Caco-2 (cell line): ENCODE results near the gene PPME1. TPM values are rescaled to one million over a fixed set of nuclear protein-coding genes. Genes with fewer than 3 reads are reported as not detected.

Experiments
- BruUV-seq: library from RNA; stranded (reverse); fragments of 400-500 nt; replicated peaks from 2 replicates; lab custom pipeline; 2021; lab: Mats Ljungman, UMichigan
- CTCF ChIA-PET: fragments of 300-600 bp; sonication (Branson Sonifier 250); formaldehyde crosslinking; loops from one replicate; lab custom pipeline; 2022; ENCODE audit warnings: antibody characterized with exemption; lab: Charles Lee
- POLR2A ChIA-PET: fragments of 300-600 bp; sonication (Branson Sonifier 250); formaldehyde crosslinking; loops from one replicate; lab custom pipeline; 2022; ENCODE audit warnings: antibody characterized with exemption; lab: Charles Lee
- DNase-seq, 2 experiments: peaks; one replicate each; pipeline versions ENCODE4 v3.0.0 to v3.0.0-alpha.2; 2020 to 2022
- H3K27me3 ChIP-seq: replicated peaks from 2 replicates; pipeline ENCODE4 v1.6.0; 2011; ENCODE audit warnings: low read length; ENCODE audit not compliant: control insufficient read depth, insufficient read depth
- H3K36me3 ChIP-seq: 2 replicates; pipeline ENCODE4 v1.5.1; 2011; ENCODE audit warnings: low read length; ENCODE audit not compliant: control insufficient read depth, insufficient read depth
- H3K4me1 ChIP-seq: fragments of 250-450 bp; sonication (Bioruptor Pico); 2 replicates; pipeline ENCODE4 v1.5.1; 2020; ENCODE audit warnings: mild to moderate bottlenecking
- H3K4me3 ChIP-seq: 2 replicates; pipeline ENCODE4 v1.5.1; 2011; ENCODE audit warnings: low read depth, mild to moderate bottlenecking, control low read depth, low read length
- H3K9me3 ChIP-seq: fragments of 250-450 bp; sonication (Bioruptor Pico); 2 replicates; pipeline ENCODE4 v1.5.1; 2020; ENCODE audit warnings: mild to moderate bottlenecking, moderate library complexity
- H3K27ac Mint-ChIP-seq: one replicate; pipeline ENCODE4 v1.8.0; 2022; ENCODE audit warnings: mixed read lengths; ENCODE audit not compliant: unreplicated experiment
- H3K27me3 Mint-ChIP-seq: one replicate; pipeline ENCODE4 v1.8.0; 2022; ENCODE audit warnings: mixed read lengths; ENCODE audit not compliant: insufficient read depth, unreplicated experiment
- H3K36me3 Mint-ChIP-seq: one replicate; pipeline ENCODE4 v1.8.0; 2022; ENCODE audit warnings: mild to moderate bottlenecking, mixed read lengths; ENCODE audit not compliant: insufficient read depth, unreplicated experiment
- H3K4me1 Mint-ChIP-seq: one replicate; pipeline ENCODE4 v1.8.0; 2022; ENCODE audit warnings: low read depth, mixed read lengths; ENCODE audit not compliant: unreplicated experiment
- H3K4me3 Mint-ChIP-seq: one replicate; pipeline ENCODE4 v1.8.0; 2022; ENCODE audit warnings: mild to moderate bottlenecking, moderate library complexity, mixed read lengths; ENCODE audit not compliant: unreplicated experiment
- H3K9me3 Mint-ChIP-seq: one replicate; pipeline ENCODE4 v1.8.0; 2022; ENCODE audit warnings: mixed read lengths; ENCODE audit not compliant: unreplicated experiment
- intact Hi-C: fragments of 100-400 bp; cut with micrococcal nuclease; formaldehyde crosslinking; loops from one replicate; pipeline ENCODE4 v1.10.0; 2022; ENCODE audit not compliant: unreplicated experiment
- total RNA-seq: library from RNA; stranded (reverse); gene quantifications from 2 replicates; pipeline ENCODE4 v1.2.3, GENCODE V29; 2022
- TF ChIP-seq, protein P1 (sequence below), 2 experiments: fragments of 200-600 bp in 1 of 2; IDR thresholded peaks; 1 replicate in 1 of 2; 2 replicates in 1 of 2; pipeline versions ENCODE4 v1.5.1 to v1.8.0; 2011 to 2022; ENCODE audit warnings: antibody characterized with exemption in 1 of 2, control low read depth in 1 of 2, inconsistent platforms in 1 of 2, low read depth in 1 of 2, low read length in 1 of 2, mild to moderate bottlenecking in 1 of 2, moderate library complexity in 1 of 2; ENCODE audit not compliant: insufficient read depth in 1 of 2, severe bottlenecking in 1 of 2, unreplicated experiment in 1 of 2

PPME1 gene
- total RNA-seq, 1 experiment from 2014 or later, result 109 TPM

DNA sequence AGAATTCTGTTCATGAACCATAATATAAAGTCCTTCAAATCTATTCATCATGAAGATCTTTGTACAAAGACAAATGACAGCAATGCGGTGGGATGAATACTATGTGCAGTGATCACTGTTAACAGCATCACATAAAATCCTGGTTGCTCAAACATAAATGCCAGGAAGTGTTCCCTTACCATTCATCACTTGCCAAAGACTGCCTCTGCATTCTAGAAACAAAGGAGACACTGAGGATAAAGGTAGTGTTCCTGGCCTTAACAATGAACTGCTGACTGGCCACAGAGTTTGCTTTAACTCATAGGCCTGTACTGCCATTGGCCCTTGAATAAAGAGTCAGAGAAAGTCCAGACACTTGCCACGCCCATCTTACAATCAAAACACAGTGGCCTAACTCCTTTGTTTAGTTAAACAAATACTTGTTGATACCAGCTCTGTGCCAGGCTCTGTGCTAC is 29.8 kb upstream of the PPME1 start:
- BruUV-seq, result no TSS peak
- intact Hi-C loops, result no loop called here
- 0 out of 2 replicates have a peak, but pooled peaks cover 2% of the 10 kb centered on the region for H3K36me3 ChIP-seq
- peaks cover 20% of the 10 kb centered on the region for H3K36me3 Mint-ChIP-seq
- no peaks in the 10 kb centered on the region for H3K27me3 ChIP-seq
- H3K4me1 Mint-ChIP-seq, result peaks cover 44% of the 10 kb centered on the region
- H3K4me1 ChIP-seq, result peaks cover 41% of the 10 kb centered on the region
- no peak overlapping the region for H3K4me3 ChIP-seq
- H3K4me3 Mint-ChIP-seq, result no peak overlapping the region
- DNase-seq, result peak in 1 of 2 experiments; percentile 32
- no peaks in the 10 kb centered on the region for H3K9me3 Mint-ChIP-seq
- H3K27ac Mint-ChIP-seq, result peak overlapping the region; percentile 95
- H3K9me3 ChIP-seq, result no peaks in the 10 kb centered on the region
- no peaks in the 10 kb centered on the region for H3K27me3 Mint-ChIP-seq
- CTCF ChIA-PET, result interaction anchor here (0.5 kb wide), 1 partner anchor 366 kb away, joined by 3 read pairs; no protein-coding TSS in a partner anchor
- POLR2A ChIA-PET, result no interaction called here
- TF ChIP-seq, protein P1, sequence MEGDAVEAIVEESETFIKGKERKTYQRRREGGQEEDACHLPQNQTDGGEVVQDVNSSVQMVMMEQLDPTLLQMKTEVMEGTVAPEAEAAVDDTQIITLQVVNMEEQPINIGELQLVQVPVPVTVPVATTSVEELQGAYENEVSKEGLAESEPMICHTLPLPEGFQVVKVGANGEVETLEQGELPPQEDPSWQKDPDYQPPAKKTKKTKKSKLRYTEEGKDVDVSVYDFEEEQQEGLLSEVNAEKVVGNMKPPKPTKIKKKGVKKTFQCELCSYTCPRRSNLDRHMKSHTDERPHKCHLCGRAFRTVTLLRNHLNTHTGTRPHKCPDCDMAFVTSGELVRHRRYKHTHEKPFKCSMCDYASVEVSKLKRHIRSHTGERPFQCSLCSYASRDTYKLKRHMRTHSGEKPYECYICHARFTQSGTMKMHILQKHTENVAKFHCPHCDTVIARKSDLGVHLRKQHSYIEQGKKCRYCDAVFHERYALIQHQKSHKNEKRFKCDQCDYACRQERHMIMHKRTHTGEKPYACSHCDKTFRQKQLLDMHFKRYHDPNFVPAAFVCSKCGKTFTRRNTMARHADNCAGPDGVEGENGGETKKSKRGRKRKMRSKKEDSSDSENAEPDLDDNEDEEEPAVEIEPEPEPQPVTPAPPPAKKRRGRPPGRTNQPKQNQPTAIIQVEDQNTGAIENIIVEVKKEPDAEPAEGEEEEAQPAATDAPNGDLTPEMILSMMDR (IDR thresholded peaks at IDR 0.05; ENCODE audit: insufficient read depth in 1 of 2, low read depth in 1 of 2, low read length in 1 of 2, severe bottlenecking in 1 of 2, unreplicated experiment in 1 of 2), result no peak

- ChIA-PET POLR2A (no interaction called here), CTCF (interaction anchor here (0.5 kb wide), 1 partner anchor 365 kb away, joined by 3 read pairs; no protein-coding TSS in a partner anchor)
- peaks cover 44% of the 10 kb centered on the region for H3K4me1 Mint-ChIP-seq
Measured at GRCh38 chr11:74141908-74142307, 29.2 kb upstream of the PPME1 start.

DNA sequence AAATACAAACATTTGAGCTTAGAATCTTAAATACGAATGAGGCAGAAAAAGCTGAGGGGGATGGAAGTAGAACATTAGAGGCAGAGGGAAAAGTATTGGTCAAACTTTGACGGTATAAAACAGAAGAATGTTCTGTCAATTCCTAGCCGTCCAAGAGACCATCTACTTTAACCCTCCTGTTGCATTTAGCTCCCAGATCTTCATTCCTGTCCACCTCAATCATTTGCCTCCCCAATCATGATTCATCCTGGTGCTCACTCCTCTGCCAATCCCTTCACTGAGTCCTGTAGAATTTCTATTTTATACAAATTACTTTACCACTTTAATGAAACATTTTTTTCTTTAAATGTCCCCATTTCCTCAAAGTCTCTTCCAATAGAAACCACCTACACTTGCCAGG is 28.5 kb upstream of the PPME1 start:
- Mint-ChIP-seq H3K27ac (no peak overlapping the region), H3K27me3 (no peaks in the 10 kb centered on the region), H3K36me3 (peaks cover 14% of the 10 kb centered on the region), H3K4me1 (peaks cover 44% of the 10 kb centered on the region), H3K9me3 (no peaks in the 10 kb centered on the region), H3K4me3 (no peak overlapping the region)
- H3K4me1 ChIP-seq, result peaks cover 38% of the 10 kb centered on the region
- CTCF ChIA-PET, result no interaction called here
- no TSS peak for BruUV-seq
- H3K4me3 ChIP-seq, result no peak overlapping the region
- H3K27me3 ChIP-seq, result no peaks in the 10 kb centered on the region
- POLR2A ChIA-PET, result no interaction called here
- no peak for DNase-seq
- H3K36me3 ChIP-seq, result no peaks in the 10 kb centered on the region
- intact Hi-C loops, result no loop called here
- TF ChIP-seq, protein P1 (IDR thresholded peaks at IDR 0.05; ENCODE audit: insufficient read depth in 1 of 2, low read depth in 1 of 2, low read length in 1 of 2, severe bottlenecking in 1 of 2, unreplicated experiment in 1 of 2), result no peak
- no peaks in the 10 kb centered on the region for H3K9me3 ChIP-seq

More at GRCh38 chr11:74141908-74142307, 29.2 kb upstream of the PPME1 start:
- Mint-ChIP-seq H3K27ac (peak overlapping the region; percentile 3), H3K27me3 (no peaks in the 10 kb centered on the region), H3K9me3 (no peaks in the 10 kb centered on the region), H3K4me3 (no peak overlapping the region), H3K36me3 (peaks cover 17% of the 10 kb centered on the region)
- DNase-seq, result no peak
- H3K36me3 ChIP-seq, result 0 out of 2 replicates have a peak, but pooled peaks cover 1% of the 10 kb centered on the region
- intact Hi-C loops, result no loop called here
- TF ChIP-seq, protein P1 (IDR thresholded peaks at IDR 0.05; ENCODE audit: insufficient read depth in 1 of 2, low read depth in 1 of 2, low read length in 1 of 2, severe bottlenecking in 1 of 2, unreplicated experiment in 1 of 2), result no peak
- H3K9me3 ChIP-seq, result no peaks in the 10 kb centered on the region
- no peak overlapping the region for H3K4me3 ChIP-seq
- peaks cover 38% of the 10 kb centered on the region for H3K4me1 ChIP-seq
- no peaks in the 10 kb centered on the region for H3K27me3 ChIP-seq
- no TSS peak for BruUV-seq
